Measurements from ENCODE around the gene EPOP. TPM values are rescaled to one million over a fixed set of nuclear protein-coding genes. Genes with fewer than 3 reads are reported as not detected.

The EPOP gene
- total RNA-seq, 1 experiment from 2014 or later, result 4.0 TPM

GRCh38 chr17:38710604-38710962 is 35.8 kb upstream of the EPOP start:
- H3K4me3 ChIP-seq (ENCODE audit: low read depth, low read length, poor library complexity, severe bottlenecking), result no peak overlapping the region
- H3K27me3 ChIP-seq (replicated peaks; ENCODE audit: insufficient read depth, low read depth, low read length, poor library complexity), result no peaks in the 10 kb centered on the region
- H3K36me3 ChIP-seq (ENCODE audit: insufficient read depth, low read length, poor library complexity, severe bottlenecking), result peaks cover 11% of the 10 kb centered on the region
- ChIA-PET POLR2A (ENCODE audit: low non-redundant PET) (no interaction called here), CTCF (no interaction called here)
- no peak for TF ChIP-seq EZH2 (IDR thresholded peaks at IDR 0.05; ENCODE audit: borderline replicate concordance, low read depth, low read length, poor library complexity, severe bottlenecking)
- no peak for TF ChIP-seq CTCF (conservative IDR thresholded peaks at IDR 0.05; ENCODE audit: low read depth, low read length)
- BruUV-seq (replicated peaks), result no TSS peak
- no peaks in the 10 kb centered on the region for H3K9me3 ChIP-seq (ENCODE audit: low read depth, low read length, poor library complexity, severe bottlenecking)
- no peaks in the 10 kb centered on the region for H3K4me1 ChIP-seq (ENCODE audit: insufficient read depth, low read length, poor library complexity, severe bottlenecking)
- intact Hi-C loops (cut with micrococcal nuclease; ENCODE audit: unreplicated experiment), result no loop called here
- DNase-seq (ENCODE audit: low spot score), result no peak
- H3K27ac ChIP-seq (ENCODE audit: low read depth, low read length, poor library complexity, severe bottlenecking), result no peak overlapping the region

GRCh38 chr17:38709864-38710603 is 35.3 kb upstream of the EPOP start:
- peaks cover 11% of the 10 kb centered on the region for H3K36me3 ChIP-seq (ENCODE audit: insufficient read depth, low read length, poor library complexity, severe bottlenecking)
- intact Hi-C loops (cut with micrococcal nuclease; ENCODE audit: unreplicated experiment), result no loop called here

GRCh38 chr17:38709104-38709820 is 34.5 kb upstream of the EPOP start:
- intact Hi-C loops (cut with micrococcal nuclease; ENCODE audit: unreplicated experiment), result no loop called here
- DNase-seq (ENCODE audit: low spot score), result no peak
- Histone ChIP-seq H3K9me3 (ENCODE audit: low read depth, low read length, poor library complexity, severe bottlenecking) (no peaks in the 10 kb centered on the region), H3K27me3 (replicated peaks; ENCODE audit: insufficient read depth, low read depth, low read length, poor library complexity) (no peaks in the 10 kb centered on the region), H3K4me3 (ENCODE audit: low read depth, low read length, poor library complexity, severe bottlenecking) (no peak overlapping the region), H3K36me3 (ENCODE audit: insufficient read depth, low read length, poor library complexity, severe bottlenecking) (peaks cover 8% of the 10 kb centered on the region), H3K27ac (ENCODE audit: low read depth, low read length, poor library complexity, severe bottlenecking) (no peak overlapping the region), H3K4me1 (ENCODE audit: insufficient read depth, low read length, poor library complexity, severe bottlenecking) (no peaks in the 10 kb centered on the region)
- BruUV-seq (replicated peaks), result no TSS peak
- POLR2A ChIA-PET (ENCODE audit: low non-redundant PET), result no interaction called here
- CTCF ChIA-PET, result no interaction called here
- no peak for TF ChIP-seq EZH2 (IDR thresholded peaks at IDR 0.05; ENCODE audit: borderline replicate concordance, low read depth, low read length, poor library complexity, severe bottlenecking)
- TF ChIP-seq CTCF (conservative IDR thresholded peaks at IDR 0.05; ENCODE audit: low read depth, low read length), result no peak

More at GRCh38 chr17:38709864-38710603, 35.3 kb upstream of the EPOP start:
- H3K27me3 ChIP-seq (replicated peaks; ENCODE audit: insufficient read depth, low read depth, low read length, poor library complexity), result no peaks in the 10 kb centered on the region
- CTCF ChIA-PET, result no interaction called here
- BruUV-seq (replicated peaks), result no TSS peak
- H3K4me3 ChIP-seq (ENCODE audit: low read depth, low read length, poor library complexity, severe bottlenecking), result no peak overlapping the region
- no peak for DNase-seq (ENCODE audit: low spot score)
- POLR2A ChIA-PET (ENCODE audit: low non-redundant PET), result no interaction called here
- no peaks in the 10 kb centered on the region for H3K4me1 ChIP-seq (ENCODE audit: insufficient read depth, low read length, poor library complexity, severe bottlenecking)
- no peaks in the 10 kb centered on the region for H3K9me3 ChIP-seq (ENCODE audit: low read depth, low read length, poor library complexity, severe bottlenecking)
- no peak overlapping the region for H3K27ac ChIP-seq (ENCODE audit: low read depth, low read length, poor library complexity, severe bottlenecking)
- TF ChIP-seq CTCF (conservative IDR thresholded peaks at IDR 0.05; ENCODE audit: low read depth, low read length), result no peak
- no peak for TF ChIP-seq EZH2 (IDR thresholded peaks at IDR 0.05; ENCODE audit: borderline replicate concordance, low read depth, low read length, poor library complexity, severe bottlenecking)

All from A673 (cell line).